ENCODE measurements around the gene ATM.

DNA sequence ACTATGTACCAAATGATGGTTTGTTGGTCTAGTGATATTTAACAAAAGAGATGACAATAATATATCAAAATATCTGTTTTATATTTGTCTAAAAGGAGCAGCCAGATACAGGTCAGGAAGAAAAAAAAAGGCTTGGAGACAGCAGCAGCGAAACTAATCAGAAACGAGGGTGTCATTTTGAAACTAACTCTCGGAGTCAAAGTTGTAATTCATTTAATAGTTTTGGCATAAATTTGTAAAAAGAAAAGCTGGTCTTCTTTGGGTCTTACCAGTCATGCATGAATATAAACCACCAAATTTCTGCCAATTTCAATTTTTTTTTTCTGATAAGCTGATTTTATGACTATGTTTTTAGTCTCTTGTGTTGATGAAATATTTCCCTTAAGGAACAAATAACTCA is 26.0 kb upstream of the ATM start:
- TF ChIP-seq, protein P1, sequence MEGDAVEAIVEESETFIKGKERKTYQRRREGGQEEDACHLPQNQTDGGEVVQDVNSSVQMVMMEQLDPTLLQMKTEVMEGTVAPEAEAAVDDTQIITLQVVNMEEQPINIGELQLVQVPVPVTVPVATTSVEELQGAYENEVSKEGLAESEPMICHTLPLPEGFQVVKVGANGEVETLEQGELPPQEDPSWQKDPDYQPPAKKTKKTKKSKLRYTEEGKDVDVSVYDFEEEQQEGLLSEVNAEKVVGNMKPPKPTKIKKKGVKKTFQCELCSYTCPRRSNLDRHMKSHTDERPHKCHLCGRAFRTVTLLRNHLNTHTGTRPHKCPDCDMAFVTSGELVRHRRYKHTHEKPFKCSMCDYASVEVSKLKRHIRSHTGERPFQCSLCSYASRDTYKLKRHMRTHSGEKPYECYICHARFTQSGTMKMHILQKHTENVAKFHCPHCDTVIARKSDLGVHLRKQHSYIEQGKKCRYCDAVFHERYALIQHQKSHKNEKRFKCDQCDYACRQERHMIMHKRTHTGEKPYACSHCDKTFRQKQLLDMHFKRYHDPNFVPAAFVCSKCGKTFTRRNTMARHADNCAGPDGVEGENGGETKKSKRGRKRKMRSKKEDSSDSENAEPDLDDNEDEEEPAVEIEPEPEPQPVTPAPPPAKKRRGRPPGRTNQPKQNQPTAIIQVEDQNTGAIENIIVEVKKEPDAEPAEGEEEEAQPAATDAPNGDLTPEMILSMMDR (conservative IDR thresholded peaks at IDR 0.05; ENCODE audit: low read length), result no peak
- no peak for TF ChIP-seq EZH2phosphoT487 (IDR thresholded peaks at IDR 0.05; ENCODE audit: borderline replicate concordance, low read depth, low read length)

All from OCI-LY7 (cell line).